ENCODE results near the gene PWP1. TPM values are rescaled to one million over a fixed set of nuclear protein-coding genes. Genes with fewer than 3 reads are reported as not detected.

The PWP1 gene
- 50.5 TPM for polyA plus RNA-seq (2013, experiment 1 of 2)
- 55.6 TPM for polyA plus RNA-seq (2013, experiment 2 of 2)

DNA sequence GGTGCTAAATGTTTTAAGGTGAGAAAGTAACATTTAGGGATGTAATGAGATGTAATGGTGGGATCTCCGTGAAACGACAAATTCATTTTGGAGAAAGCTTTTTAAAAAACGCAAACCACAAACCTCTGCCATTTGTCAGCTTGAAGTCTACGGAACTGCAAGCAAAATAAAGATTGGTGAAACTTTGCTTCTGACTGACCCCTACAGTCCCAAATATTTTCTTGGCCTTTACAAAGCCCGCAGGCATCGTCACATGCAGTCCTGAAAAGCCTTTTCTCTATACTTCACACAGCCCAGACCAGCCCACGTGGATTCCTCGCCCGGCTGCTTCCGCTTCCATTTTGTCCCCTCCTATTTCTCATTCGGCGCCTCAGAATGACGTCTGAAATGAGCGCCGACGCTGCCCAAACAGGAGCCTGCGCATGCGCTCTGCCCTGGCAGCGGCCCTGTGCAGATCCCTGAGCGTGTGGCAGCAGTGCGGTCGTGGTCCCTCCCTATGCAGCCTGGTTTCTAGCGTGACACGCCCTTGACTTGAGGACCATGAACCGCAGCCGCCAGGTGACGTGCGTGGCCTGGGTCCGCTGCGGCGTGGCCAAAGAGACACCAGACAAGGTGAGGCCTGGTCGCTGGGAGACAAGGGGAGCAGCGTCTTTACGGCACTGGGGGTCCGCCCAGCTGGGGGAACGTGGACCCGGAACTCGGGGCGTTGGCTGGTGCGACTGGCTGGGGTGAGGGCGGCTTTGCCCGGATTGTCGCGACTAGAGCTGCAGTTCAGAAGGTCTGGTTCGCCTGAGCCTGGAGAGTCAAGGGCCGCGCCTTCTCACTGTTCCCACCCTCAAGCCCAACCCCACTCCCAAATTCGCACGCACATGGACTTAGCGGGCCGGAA is at the start of gene PWP1:
Gene PWP1 (plus strand): TSS at position 440 of the 889 bp plus-strand sequence. CDS start 101 bp downstream, at position 541.
- H3K4me1 ChIP-seq (ENCODE audit: control insufficient read depth, insufficient read depth, low read length, poor library complexity, severe bottlenecking), result peaks cover 5% of the 10 kb centered on the region
- H3K4me3 ChIP-seq (ENCODE audit: extremely low read depth, insufficient read depth, low read length, poor library complexity, severe bottlenecking), result peak within 1 kb of the TSS; percentile 97
- whole genome bisulfite sequencing, 2 experiments (ENCODE audit: insufficient coverage in 2 of 2), result 1% methylated on average over 27 to 40 of the region's 51 CpGs
- peaks cover 32% of the 10 kb centered on the region for H3K36me3 ChIP-seq (ENCODE audit: control insufficient read depth, insufficient read depth, low read length)
- no peaks in the 10 kb centered on the region for H3K9me3 ChIP-seq (ENCODE audit: control insufficient read depth, low read length)
- peak within 1 kb of the TSS; percentile 89 for H3K27ac ChIP-seq (ENCODE audit: low read depth, low read length, severe bottlenecking)

DNA sequence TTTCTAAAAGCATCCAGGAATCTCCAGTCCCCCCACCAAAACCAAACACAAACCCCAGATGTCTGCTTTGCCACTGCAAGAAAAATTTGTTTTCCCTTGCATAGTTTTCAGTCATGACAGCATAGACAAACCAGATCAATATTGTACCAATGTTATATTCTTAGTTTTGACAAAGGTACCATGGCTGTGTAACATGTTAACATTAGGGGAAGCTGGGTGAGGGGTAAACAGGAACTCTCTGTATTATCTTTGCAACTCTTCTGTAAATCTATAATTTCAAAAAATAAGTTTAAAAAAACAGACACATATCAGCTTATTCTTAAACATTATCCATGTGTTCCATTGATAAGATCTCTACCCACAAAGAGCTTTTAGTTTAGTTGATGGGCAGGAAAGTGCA is 44.4 kb upstream of the PWP1 start:
- H3K27ac ChIP-seq (ENCODE audit: low read depth, low read length, severe bottlenecking), result no peak overlapping the region
- no peaks in the 10 kb centered on the region for H3K36me3 ChIP-seq (ENCODE audit: control insufficient read depth, insufficient read depth, low read length)
- no peak overlapping the region for H3K4me3 ChIP-seq (ENCODE audit: extremely low read depth, insufficient read depth, low read length, poor library complexity, severe bottlenecking)
- no peaks in the 10 kb centered on the region for H3K4me1 ChIP-seq (ENCODE audit: control insufficient read depth, insufficient read depth, low read length, poor library complexity, severe bottlenecking)
- no peaks in the 10 kb centered on the region for H3K9me3 ChIP-seq (ENCODE audit: control insufficient read depth, low read length)

DNA sequence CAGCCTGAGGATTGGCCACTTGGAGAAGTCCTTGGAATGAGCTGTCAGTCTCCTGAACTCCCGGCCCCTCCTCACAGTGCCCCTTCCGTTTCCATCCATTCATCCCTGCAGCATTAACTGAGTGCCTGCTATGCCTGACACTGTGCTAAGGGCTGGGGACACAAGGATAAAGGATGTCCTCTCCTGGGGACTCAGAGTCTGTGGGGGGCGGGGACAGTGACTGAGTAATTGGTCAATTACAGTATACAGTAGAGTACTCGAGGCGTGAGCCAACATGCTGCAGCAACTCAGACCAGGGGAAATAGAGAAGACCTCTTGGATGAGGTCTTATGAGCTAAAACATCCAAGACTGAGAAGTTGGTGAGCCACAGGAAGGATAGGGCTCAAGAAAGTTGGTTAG is 43.4 kb upstream of the PWP1 start:
- Histone ChIP-seq H3K9me3 (ENCODE audit: control insufficient read depth, low read length) (no peaks in the 10 kb centered on the region), H3K36me3 (ENCODE audit: control insufficient read depth, insufficient read depth, low read length) (no peaks in the 10 kb centered on the region), H3K27ac (ENCODE audit: low read depth, low read length, severe bottlenecking) (no peak overlapping the region), H3K4me3 (ENCODE audit: extremely low read depth, insufficient read depth, low read length, poor library complexity, severe bottlenecking) (no peak overlapping the region), H3K4me1 (ENCODE audit: control insufficient read depth, insufficient read depth, low read length, poor library complexity, severe bottlenecking) (no peaks in the 10 kb centered on the region)
- 79 to 82% methylated on average over 3 of the region's 5 CpGs for WGBS, 2 experiments (ENCODE audit: insufficient coverage in 2 of 2)

DNA sequence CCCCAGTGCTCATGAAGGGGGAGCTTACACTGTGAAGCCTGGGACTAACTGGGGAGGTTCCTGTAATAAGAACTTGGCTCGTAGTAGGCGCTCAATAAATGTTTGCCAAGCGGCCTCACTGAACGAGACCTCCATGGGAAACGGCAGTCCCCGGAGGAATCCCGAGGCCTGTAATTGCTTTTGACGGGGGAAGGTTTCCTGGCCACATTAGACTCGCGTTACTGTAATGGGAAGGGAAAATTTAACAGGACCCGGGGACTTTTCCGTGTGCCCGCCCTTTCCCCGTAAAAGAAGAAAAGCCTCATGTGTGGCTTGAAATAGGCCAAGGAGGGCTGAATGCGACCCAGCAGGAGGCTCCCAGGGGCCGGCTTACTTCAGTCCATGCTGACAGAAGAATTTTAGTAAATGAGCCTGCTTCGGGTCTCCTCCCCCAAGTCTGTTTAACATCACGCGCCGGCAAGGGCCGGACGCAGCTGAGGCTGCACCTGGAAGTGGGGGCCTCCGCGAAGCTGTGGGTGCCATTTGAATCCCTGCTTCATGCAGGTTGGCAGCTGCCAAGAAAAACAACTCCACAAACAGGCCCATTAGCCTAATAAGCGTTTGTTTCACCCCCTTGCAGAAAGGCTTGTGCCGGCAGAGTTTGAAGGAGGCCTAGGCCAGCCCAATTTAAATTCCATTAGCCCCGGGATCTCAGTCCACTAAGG is 39.8 kb upstream of the PWP1 start:
- H3K4me1 ChIP-seq (ENCODE audit: control insufficient read depth, insufficient read depth, low read length, poor library complexity, severe bottlenecking), result no peaks in the 10 kb centered on the region
- no peak overlapping the region for H3K27ac ChIP-seq (ENCODE audit: low read depth, low read length, severe bottlenecking)
- H3K9me3 ChIP-seq (ENCODE audit: control insufficient read depth, low read length), result no peaks in the 10 kb centered on the region
- no peaks in the 10 kb centered on the region for H3K36me3 ChIP-seq (ENCODE audit: control insufficient read depth, insufficient read depth, low read length)
- 30 to 42% methylated on average over 19 to 27 of the region's 27 CpGs for WGBS, 2 experiments (ENCODE audit: insufficient coverage in 2 of 2)
- no peak overlapping the region for H3K4me3 ChIP-seq (ENCODE audit: extremely low read depth, insufficient read depth, low read length, poor library complexity, severe bottlenecking)

DNA sequence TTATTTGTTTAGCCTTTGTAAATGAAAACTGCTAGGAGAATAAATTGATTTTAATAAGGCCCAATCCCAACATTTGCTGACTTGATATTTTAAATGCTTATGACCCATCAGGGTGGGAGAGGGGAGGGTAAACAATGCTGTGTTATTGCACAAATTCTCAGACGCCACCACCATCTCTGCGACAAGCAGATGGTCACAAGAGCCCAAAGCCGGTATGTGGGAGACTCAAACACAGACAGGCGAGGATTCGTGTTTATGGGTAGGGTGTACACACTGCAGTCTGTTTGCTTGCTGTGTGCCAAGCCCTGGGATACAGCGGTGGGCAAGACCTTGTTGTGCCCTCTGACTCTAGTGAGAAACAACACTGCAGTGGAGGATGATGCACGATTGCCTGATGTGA is 39.2 kb upstream of the PWP1 start:
- 89 to 96% methylated on average over 7 of the region's 7 CpGs for WGBS, 2 experiments (ENCODE audit: insufficient coverage in 2 of 2)
- H3K9me3 ChIP-seq (ENCODE audit: control insufficient read depth, low read length), result no peaks in the 10 kb centered on the region
- no peak overlapping the region for H3K4me3 ChIP-seq (ENCODE audit: extremely low read depth, insufficient read depth, low read length, poor library complexity, severe bottlenecking)
- H3K27ac ChIP-seq (ENCODE audit: low read depth, low read length, severe bottlenecking), result no peak overlapping the region
- no peaks in the 10 kb centered on the region for H3K36me3 ChIP-seq (ENCODE audit: control insufficient read depth, insufficient read depth, low read length)
- H3K4me1 ChIP-seq (ENCODE audit: control insufficient read depth, insufficient read depth, low read length, poor library complexity, severe bottlenecking), result no peaks in the 10 kb centered on the region

DNA sequence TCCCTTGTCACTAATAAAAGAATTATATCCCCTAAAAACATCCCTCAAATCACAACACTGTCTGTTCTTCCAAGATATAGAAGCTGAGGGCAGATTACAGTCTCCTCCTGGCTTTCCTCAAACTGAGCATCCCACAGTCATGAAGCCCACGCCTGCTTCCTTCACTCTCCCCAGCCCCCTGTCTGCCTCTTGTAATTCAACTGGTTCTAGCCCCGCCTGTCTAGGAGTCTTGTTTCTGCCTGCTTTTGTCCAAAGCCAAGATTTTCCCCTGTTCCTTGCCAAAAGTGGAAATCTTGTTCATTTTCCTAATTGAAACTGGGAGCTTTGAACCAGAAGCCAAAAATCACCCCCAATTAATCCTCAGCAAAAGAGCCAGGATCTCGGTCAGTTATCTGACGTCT is 35.9 kb upstream of the PWP1 start:
- no peaks in the 10 kb centered on the region for H3K9me3 ChIP-seq (ENCODE audit: control insufficient read depth, low read length)
- 79 to 87% methylated on average over 2 to 3 of the region's 4 CpGs for WGBS, 2 experiments (ENCODE audit: insufficient coverage in 2 of 2)
- no peak overlapping the region for H3K4me3 ChIP-seq (ENCODE audit: extremely low read depth, insufficient read depth, low read length, poor library complexity, severe bottlenecking)
- H3K27ac ChIP-seq (ENCODE audit: low read depth, low read length, severe bottlenecking), result no peak overlapping the region
- no peaks in the 10 kb centered on the region for H3K36me3 ChIP-seq (ENCODE audit: control insufficient read depth, insufficient read depth, low read length)
- peaks cover 3% of the 10 kb centered on the region for H3K4me1 ChIP-seq (ENCODE audit: control insufficient read depth, insufficient read depth, low read length, poor library complexity, severe bottlenecking)

DNA sequence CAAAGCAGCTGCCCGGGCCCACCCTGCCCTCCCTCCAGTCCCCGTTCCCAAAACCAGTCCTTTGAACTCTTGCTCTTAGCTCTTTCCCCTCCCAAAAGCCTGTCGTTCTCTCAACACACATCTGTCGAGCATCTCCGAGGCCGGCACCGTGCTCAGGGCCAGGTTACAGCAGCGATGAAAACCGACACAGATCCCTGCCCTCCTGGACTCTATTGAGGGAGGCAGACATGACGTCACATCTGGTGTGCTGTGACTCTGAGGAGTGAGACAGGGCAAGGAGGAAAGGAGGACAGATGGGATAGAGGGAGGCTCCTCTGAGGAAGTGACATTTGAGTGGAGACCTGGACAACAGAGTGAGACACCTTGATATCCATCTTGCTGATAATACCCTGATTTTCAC is 34.6 kb upstream of the PWP1 start:
- H3K4me1 ChIP-seq (ENCODE audit: control insufficient read depth, insufficient read depth, low read length, poor library complexity, severe bottlenecking), result peaks cover 3% of the 10 kb centered on the region
- no peak overlapping the region for H3K4me3 ChIP-seq (ENCODE audit: extremely low read depth, insufficient read depth, low read length, poor library complexity, severe bottlenecking)
- H3K9me3 ChIP-seq (ENCODE audit: control insufficient read depth, low read length), result no peaks in the 10 kb centered on the region
- WGBS, 2 experiments (ENCODE audit: insufficient coverage in 2 of 2), result 81 to 87% methylated on average over 9 to 10 of the region's 10 CpGs
- no peak overlapping the region for H3K27ac ChIP-seq (ENCODE audit: low read depth, low read length, severe bottlenecking)
- H3K36me3 ChIP-seq (ENCODE audit: control insufficient read depth, insufficient read depth, low read length), result no peaks in the 10 kb centered on the region

DNA sequence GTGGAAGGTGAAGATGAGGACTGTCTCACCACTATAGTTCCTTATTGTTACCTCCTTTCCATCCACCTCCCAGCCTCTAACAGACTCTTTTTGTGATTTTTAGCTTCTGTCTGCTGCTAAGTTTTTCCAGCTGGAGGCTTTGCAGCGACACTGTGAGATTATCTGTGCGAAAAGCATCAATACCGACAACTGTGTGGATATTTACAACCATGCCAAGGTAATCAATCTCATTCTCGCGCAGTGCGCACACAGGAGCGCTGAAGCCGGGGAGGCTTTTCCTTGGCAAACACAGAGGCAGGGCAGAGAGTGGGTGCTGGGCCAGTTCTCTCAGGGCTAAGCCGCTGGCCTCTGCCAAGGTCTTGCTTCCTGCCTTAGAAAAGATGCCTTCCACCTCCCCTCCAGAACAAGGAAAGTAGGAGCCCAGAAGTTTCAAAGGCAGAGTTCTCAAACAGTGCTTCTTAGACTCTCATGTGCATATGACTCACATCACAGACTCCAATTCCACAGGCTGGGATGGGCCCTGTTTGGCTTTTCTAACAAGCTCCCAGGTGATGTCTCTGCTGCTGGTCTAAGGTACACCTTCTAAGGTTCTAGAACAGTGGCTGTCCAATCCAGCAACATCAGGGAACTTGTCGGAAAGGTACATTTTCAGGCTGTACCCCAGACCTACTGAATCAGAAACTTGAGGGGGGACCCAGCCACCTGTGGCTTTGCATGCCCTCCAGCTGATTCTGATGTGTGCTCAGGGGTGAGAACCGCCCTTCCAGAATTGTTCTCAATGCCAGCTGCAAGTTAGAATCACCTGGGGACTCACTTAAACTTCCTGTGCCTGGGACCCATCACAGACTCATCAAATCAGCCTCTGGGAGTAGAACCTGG is 33.8 kb upstream of the PWP1 start:
- 96% methylated on average over 9 to 11 of the region's 11 CpGs for WGBS, 2 experiments (ENCODE audit: insufficient coverage in 2 of 2)
- no peak overlapping the region for H3K27ac ChIP-seq (ENCODE audit: low read depth, low read length, severe bottlenecking)

DNA sequence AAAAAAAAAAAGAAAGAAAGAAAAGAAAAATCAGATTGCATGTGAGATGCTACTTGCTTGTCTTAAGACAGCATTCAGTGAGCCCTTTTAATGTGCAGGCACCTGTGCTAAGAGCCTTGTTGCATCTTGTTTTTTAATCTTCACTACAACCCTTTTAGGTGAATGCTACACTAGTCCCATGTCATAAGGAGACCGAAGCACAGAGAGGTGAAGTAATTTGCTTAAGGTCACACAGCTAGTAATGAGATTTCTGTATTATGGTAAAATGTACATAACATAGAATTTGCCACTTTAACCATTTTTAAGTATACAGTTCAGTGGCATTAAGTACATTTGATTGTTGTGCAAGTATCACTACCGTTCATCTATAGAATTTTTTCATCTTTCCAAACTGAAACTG is 32.1 kb upstream of the PWP1 start:
- H3K27ac ChIP-seq (ENCODE audit: low read depth, low read length, severe bottlenecking), result no peak overlapping the region
- H3K36me3 ChIP-seq (ENCODE audit: control insufficient read depth, insufficient read depth, low read length), result no peaks in the 10 kb centered on the region
- peaks cover 3% of the 10 kb centered on the region for H3K4me1 ChIP-seq (ENCODE audit: control insufficient read depth, insufficient read depth, low read length, poor library complexity, severe bottlenecking)
- 80% methylated on average over 1 of the region's 2 CpGs; no CpG with 5 or more reads in 1 of the 2 experiments for WGBS, 2 experiments (ENCODE audit: insufficient coverage in 2 of 2)
- H3K4me3 ChIP-seq (ENCODE audit: extremely low read depth, insufficient read depth, low read length, poor library complexity, severe bottlenecking), result no peak overlapping the region
- H3K9me3 ChIP-seq (ENCODE audit: control insufficient read depth, low read length), result no peaks in the 10 kb centered on the region

More for the DNA sequence above, 33.8 kb upstream of the PWP1 start:
- H3K4me3 ChIP-seq (ENCODE audit: extremely low read depth, insufficient read depth, low read length, poor library complexity, severe bottlenecking), result no peak overlapping the region
- no peaks in the 10 kb centered on the region for H3K9me3 ChIP-seq (ENCODE audit: control insufficient read depth, low read length)
- H3K4me1 ChIP-seq (ENCODE audit: control insufficient read depth, insufficient read depth, low read length, poor library complexity, severe bottlenecking), result peaks cover 3% of the 10 kb centered on the region
- H3K36me3 ChIP-seq (ENCODE audit: control insufficient read depth, insufficient read depth, low read length), result no peaks in the 10 kb centered on the region

DNA sequence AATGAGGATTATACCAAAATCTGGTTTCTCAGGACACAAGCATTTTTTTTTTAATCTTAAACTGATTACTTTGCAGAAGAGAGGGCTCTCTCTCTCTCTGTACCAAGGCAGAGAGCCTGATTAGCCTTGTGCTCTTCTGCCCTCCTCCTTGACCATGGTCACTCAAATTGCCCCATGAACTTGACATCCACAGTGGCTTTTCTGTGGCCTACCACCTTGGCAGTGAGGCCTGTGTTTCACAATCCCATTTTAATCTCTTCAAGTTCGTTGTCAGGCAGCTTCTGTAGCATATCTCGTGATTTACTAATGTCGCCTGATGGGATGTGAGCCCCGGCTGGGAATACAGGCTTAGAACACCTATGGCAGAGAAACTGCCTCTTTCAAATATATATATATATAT is 30.7 kb upstream of the PWP1 start:
- no peaks in the 10 kb centered on the region for H3K36me3 ChIP-seq (ENCODE audit: control insufficient read depth, insufficient read depth, low read length)
- H3K27ac ChIP-seq (ENCODE audit: low read depth, low read length, severe bottlenecking), result no peak overlapping the region
- WGBS, 2 experiments (ENCODE audit: insufficient coverage in 2 of 2), result 80 to 100% methylated on average over 1 of the region's 4 CpGs

More for the DNA sequence above, 30.7 kb upstream of the PWP1 start:
- no peaks in the 10 kb centered on the region for H3K9me3 ChIP-seq (ENCODE audit: control insufficient read depth, low read length)
- H3K4me1 ChIP-seq (ENCODE audit: control insufficient read depth, insufficient read depth, low read length, poor library complexity, severe bottlenecking), result peaks cover 3% of the 10 kb centered on the region
- no peak overlapping the region for H3K4me3 ChIP-seq (ENCODE audit: extremely low read depth, insufficient read depth, low read length, poor library complexity, severe bottlenecking)

Data from mesodermal cell (in vitro differentiated cells).